Measurements from ENCODE around the gene HMGXB3.
"Not testable (repeated sequence)": the region's sequence is repeated elsewhere in the genome, so short reads cannot be mapped to it uniquely, and the experiment has no call there.

Gene HMGXB3

DNA sequence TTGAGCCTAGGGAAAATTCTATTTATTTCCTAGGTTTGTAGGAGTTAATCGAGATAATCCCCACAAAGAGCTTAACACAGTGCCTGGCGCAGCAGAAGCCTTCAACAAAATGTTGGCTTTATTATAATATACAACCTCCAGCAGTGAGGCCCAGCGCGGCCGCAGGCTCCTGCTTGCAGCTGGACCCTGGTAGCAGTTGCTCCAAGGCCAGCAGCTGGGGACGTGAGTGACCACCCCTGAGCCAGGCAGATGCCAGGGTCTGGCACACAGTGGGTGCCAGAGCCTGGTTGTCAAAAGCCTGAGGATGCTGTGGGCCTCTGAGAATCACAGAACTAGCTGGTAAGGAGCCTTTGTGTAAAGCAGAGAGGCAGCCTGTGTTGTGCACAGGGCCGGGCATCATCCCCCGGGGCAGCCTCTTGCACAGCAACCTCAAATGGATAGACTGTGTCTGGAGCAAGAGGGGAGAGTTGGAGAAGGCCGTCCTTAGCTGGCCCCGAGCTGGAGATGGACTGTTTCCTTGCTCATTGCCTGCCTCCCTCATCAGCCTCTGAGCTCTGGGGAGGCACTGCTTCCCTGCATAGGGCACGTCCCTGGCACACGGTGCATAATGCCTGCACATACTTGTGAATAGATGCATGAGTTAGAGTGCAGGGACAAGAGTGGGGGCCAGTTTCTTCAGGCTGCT lies 68.6 kb downstream of the HMGXB3 start:
- DNase-seq, result no peak

- no peak for DNase-seq
Observed at GRCh38 chr5:150069672-150070627, 69.4 kb downstream of the HMGXB3 start.

GRCh38 chr5:150070821-150071220 lies 70.3 kb downstream of the HMGXB3 start:
- DNase-seq, result no peak

- DNase-seq, result no peak
Observed at GRCh38 chr5:150073086-150073625, 72.6 kb downstream of the HMGXB3 start.

- DNase-seq, result no peak
Observed at GRCh38 chr5:150073677-150074076, 73.1 kb downstream of the HMGXB3 start.

- no peak for DNase-seq
Observed at GRCh38 chr5:150075233-150075632, 74.7 kb downstream of the HMGXB3 start.

DNA sequence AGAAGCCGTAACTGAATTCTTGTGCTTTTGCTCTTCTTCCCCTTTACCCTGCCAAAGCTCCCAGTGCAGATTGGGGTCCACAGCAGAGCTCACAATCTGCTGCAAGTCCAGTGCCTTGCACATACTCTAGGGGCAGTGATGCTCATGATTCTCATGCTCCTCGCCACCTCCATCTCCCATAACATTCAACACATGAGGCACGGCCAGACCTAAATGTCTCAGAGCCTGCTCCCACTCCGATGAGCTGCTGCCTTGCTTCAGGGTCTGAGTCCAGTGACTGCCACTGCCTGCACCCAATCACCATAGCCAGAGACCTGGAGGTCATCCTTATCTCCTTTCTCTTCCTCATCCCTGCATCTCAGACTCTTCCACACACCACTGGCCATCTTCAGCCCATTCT lies 75.3 kb downstream of the HMGXB3 start:
- no peak for DNase-seq

DNA sequence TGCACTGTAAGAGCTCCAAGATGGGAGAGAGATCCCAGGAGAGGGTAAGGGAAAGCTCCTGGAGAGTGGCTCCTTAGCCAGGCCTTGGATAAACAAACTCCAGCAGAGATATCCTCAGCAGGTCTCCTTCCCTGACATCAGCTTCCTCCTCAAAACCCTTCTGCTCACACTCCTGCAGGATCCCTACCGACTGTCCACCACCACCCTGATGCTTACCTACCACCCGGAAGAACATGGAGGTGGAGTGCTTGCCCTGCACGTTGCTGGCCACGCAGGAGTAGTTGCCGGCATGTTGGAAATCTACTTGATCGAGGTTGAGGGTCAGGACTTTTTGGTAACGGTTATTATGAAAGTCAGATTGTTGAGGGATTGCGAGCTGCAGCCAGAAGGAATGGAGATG lies 76.5 kb downstream of the HMGXB3 start:
- no peak for DNase-seq

DNA sequence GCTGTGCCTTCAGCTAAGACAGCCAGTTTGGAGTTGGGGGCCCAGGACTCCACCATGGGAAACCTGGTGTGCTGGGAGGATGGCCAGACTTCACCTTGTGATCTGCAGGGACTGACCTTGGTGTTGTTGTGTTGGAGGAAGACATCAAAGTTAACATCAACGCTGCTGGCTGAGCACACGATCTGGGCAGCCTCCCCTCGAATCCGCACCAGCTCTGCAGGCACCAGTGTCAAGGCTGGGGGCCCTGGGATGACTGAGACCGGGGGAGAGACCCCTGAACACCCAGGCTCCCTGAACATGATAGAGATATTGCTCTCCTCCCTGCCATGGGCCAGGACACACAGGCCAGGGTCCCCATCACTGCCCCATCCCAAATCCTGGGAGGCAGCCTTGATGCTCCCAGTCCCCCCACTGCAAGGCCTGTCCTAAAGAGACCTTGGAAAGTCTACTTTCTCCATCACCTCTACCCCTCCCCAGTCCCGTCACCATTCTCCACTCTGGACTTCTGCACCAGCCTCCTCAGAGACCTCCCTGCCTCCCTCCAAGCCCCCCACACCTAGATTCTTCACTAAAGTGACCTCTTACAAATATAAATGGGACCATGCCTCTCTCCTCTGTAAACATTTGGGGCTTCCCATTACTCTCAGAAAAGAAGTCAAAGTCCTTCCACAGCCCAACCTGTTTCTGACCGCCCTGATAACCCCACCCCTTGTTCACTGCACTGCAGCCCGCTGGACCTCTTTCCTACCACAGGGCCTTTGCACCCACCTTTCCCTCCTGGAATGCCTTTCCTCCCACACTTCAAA lies 77.7 kb downstream of the HMGXB3 start:
- DNase-seq, result no peak

- DNase-seq, result no peak
Observed at GRCh38 chr5:150078802-150079689, 78.5 kb downstream of the HMGXB3 start.

- DNase-seq, result no peak
Observed at GRCh38 chr5:150079909-150080461, 79.4 kb downstream of the HMGXB3 start.

GRCh38 chr5:150080696-150081435 lies 80.3 kb downstream of the HMGXB3 start:
- DNase-seq, result no peak

GRCh38 chr5:150081541-150082283 lies 81.2 kb downstream of the HMGXB3 start:
- DNase-seq, result no peak

- DNase-seq, result no peak
Observed at GRCh38 chr5:150082374-150082773, 81.8 kb downstream of the HMGXB3 start.

DNA sequence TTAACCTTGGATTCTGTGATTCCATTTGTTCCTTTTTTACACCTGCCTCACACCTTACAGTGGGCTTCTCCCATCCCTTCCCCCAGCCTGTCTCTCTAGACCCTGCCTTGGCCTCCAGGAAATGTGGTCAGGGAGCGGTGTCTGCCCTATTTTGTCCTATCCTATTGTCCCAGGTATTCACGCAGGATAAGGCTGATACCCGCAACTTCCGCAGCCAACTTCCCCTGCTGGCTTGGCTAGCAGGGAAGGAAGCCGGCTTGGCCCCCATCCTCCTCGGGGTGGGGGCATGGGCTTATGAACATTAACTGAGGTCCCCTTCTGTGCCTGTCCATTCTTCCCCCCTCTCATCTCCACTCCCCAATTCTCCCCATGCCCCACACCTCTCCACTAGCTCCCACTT lies 82.3 kb downstream of the HMGXB3 start:
- DNase-seq, result no peak

DNA sequence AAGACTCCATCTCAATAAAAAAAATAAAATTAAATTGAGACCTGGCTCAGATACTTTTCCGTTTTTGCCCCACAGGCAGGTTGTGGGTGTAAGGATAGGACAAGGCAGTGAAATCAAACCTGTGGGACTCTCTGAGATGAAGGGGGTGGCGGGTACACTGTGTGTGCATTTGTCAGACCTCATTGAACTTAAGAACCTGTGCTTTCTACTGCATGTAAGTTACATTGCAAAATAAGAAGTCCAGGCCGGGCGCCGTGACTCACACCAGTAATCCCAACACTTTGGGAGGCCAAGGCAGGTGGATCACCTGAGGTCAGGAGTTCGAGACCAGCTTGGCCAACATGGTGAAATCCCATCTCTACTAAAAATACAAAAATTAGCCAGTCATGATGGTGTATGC lies 84.2 kb downstream of the HMGXB3 start:
- not testable (repeated sequence) for DNase-seq

- DNase-seq, result no peak
Observed at GRCh38 chr5:150085191-150085912, 84.8 kb downstream of the HMGXB3 start.

DNA sequence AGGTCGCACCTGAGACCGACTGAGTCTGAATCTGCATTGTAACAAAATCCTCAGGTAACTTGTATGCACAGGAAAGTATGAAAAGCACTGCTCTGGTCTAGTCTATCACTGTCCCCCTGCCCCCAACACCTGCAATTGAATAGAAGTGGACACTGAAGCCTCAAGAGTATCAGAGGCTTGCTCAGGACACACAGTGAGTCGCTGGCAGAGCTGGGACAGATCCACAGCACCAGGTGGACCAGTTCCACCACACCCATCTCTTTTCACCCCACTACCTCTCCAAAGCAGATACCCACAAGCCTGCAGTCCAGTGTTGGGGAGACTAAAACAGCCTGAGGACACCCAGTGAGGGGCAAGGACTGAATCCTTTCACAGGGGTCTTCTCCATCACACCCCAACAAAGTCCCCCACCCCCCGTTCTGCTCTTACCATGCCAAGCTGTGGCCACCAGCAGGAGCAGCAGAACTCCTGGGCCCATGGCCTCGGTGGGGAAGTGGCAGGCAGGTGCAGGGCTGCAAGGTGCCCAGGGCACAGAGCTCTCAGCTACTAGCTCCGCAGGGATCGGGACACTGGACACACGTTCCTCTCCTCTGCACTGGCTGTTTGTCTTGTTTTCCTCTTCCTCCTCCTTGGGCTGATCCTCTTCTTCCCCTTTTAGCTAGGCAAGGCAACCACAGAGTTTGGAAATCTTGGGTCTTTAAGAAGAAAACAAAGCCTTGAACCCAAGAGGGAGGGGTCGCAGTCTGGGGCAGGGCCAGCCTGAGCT lies 85.6 kb downstream of the HMGXB3 start, which contains the start of gene CSF1R:
Gene CSF1R (minus strand): TSS at position 605 of the 766 bp plus-strand sequence. CDS start 127 bp downstream, at position 478.
- no peak for DNase-seq
